Neural progenitor cell (in vitro differentiated cells): ENCODE results near the gene CDC42EP5. TPM values are rescaled to one million over a fixed set of nuclear protein-coding genes. Genes with fewer than 3 reads are reported as not detected.
"Not testable (repeated sequence)": the region's sequence is repeated elsewhere in the genome, so short reads cannot be mapped to it uniquely, and the experiment has no call there.

ENCODE experiments used
- DNase-seq: peaks from one replicate; pipeline ENCODE4 v3.0.0-alpha.2; 2016; ENCODE audit warnings: low spot score
- H2AFZ ChIP-seq: fragments of 200-600 bp; sonication (generic); replicated peaks from 2 replicates; pipeline ENCODE4 v1.6.1; 2016; ENCODE audit warnings: antibody characterized with exemption
- H3F3A ChIP-seq: fragments of 200-600 bp; sonication (generic); 2 replicates; pipeline ENCODE4 v1.6.1; 2016; ENCODE audit warnings: antibody characterized with exemption, low read depth
- H3K27ac ChIP-seq: fragments of 200-600 bp; sonication (generic); 2 replicates; pipeline ENCODE4 v1.5.1; 2016; ENCODE audit warnings: mild to moderate bottlenecking
- H3K27me3 ChIP-seq: fragments of 200-600 bp; sonication (generic); 2 replicates; pipeline ENCODE4 v1.6.1; 2016; ENCODE audit warnings: mild to moderate bottlenecking, moderate library complexity
- H3K36me3 ChIP-seq: fragments of 200-600 bp; sonication (generic); 2 replicates; pipeline ENCODE4 v1.5.1; 2016
- H3K4me1 ChIP-seq: fragments of 200-600 bp; sonication (generic); 2 replicates; pipeline ENCODE4 v1.6.1; 2016; ENCODE audit warnings: mixed run types
- H3K4me2 ChIP-seq: fragments of 200-600 bp; sonication (generic); 2 replicates; pipeline ENCODE4 v1.6.1; 2016
- H3K4me3 ChIP-seq: fragments of 200-600 bp; sonication (generic); 2 replicates; pipeline ENCODE4 v1.5.1; 2016
- H3K79me2 ChIP-seq: fragments of 200-600 bp; sonication (generic); 2 replicates; pipeline ENCODE4 v1.6.1; 2016; ENCODE audit warnings: low read depth
- H3K9ac ChIP-seq: fragments of 200-600 bp; sonication (generic); 2 replicates; pipeline ENCODE4 v1.6.1; 2016
- H3K9me3 ChIP-seq: fragments of 200-600 bp; sonication (generic); 2 replicates; pipeline ENCODE4 v1.5.1; 2016; ENCODE audit warnings: low read depth
- H4K20me1 ChIP-seq: fragments of 200-600 bp; sonication (generic); 2 replicates; pipeline ENCODE4 v1.6.1; 2016; ENCODE audit warnings: low read depth
- H3K27ac Mint-ChIP-seq: 3 replicates; pipeline ENCODE4 v1.8.0; 2021; ENCODE audit warnings: mixed read lengths
- H3K27me3 Mint-ChIP-seq: 2 replicates; pipeline ENCODE4 v1.8.0; 2022; ENCODE audit warnings: low read depth, mild to moderate bottlenecking, inconsistent platforms, moderate library complexity, mixed read lengths; ENCODE audit not compliant: insufficient read depth
- H3K36me3 Mint-ChIP-seq: 3 replicates; pipeline ENCODE4 v1.8.0; 2021; ENCODE audit warnings: mixed read lengths
- H3K4me1 Mint-ChIP-seq: 3 replicates; pipeline ENCODE4 v1.8.0; 2021; ENCODE audit warnings: mixed read lengths
- H3K4me3 Mint-ChIP-seq: 3 replicates; pipeline ENCODE4 v1.8.0; 2021; ENCODE audit warnings: mild to moderate bottlenecking, moderate library complexity, mixed read lengths
- H3K9me3 Mint-ChIP-seq: 3 replicates; pipeline ENCODE4 v1.8.0; 2020; ENCODE audit warnings: mixed read lengths
- EZH2 ChIP-seq: fragments of 200-600 bp; sonication (generic); IDR thresholded peaks from 2 replicates; pipeline ENCODE4 v1.6.1; 2017; ENCODE audit warnings: antibody characterized with exemption, mild to moderate bottlenecking, moderate library complexity
- EZH2phosphoT487 ChIP-seq: fragments of 200-600 bp; sonication (generic); IDR thresholded peaks from 2 replicates; pipeline ENCODE4 v1.6.1; 2017; ENCODE audit warnings: antibody characterized with exemption
- total RNA-seq: library from RNA; depleted of rRNA; stranded (reverse); fragments of >200 nt; gene quantifications from 2 replicates; pipeline ENCODE4 v1.2.3, GENCODE V29; 2015; ENCODE audit warnings: low replicate concordance
- TF ChIP-seq, protein P1 (sequence below): fragments of 200-600 bp; sonication (generic); IDR thresholded peaks from 2 replicates; pipeline ENCODE4 v1.5.1; 2017; ENCODE audit warnings: antibody characterized with exemption, mild to moderate bottlenecking

The CDC42EP5 gene
- total RNA-seq, 1 donor from 2014 or later = not detected

GRCh38 chr19:54507824-54508223 lies 34.7 kb upstream of the CDC42EP5 start:
- H3K27ac ChIP-seq = no peak overlapping the region
- peaks cover 6% of the 10 kb centered on the region for H3K9me3 Mint-ChIP-seq
- H3K36me3 ChIP-seq = no peaks in the 10 kb centered on the region
- no peak overlapping the region for H2AFZ ChIP-seq
- no peaks in the 10 kb centered on the region for H3K79me2 ChIP-seq
- no peak for DNase-seq
- H3K27me3 ChIP-seq = no peaks in the 10 kb centered on the region
- H3K4me1 ChIP-seq = no peaks in the 10 kb centered on the region
- no peaks in the 10 kb centered on the region for H3K9me3 ChIP-seq
- no peak overlapping the region for H3K9ac ChIP-seq
- no peak for TF ChIP-seq EZH2
- TF ChIP-seq EZH2phosphoT487 = no peak
- TF ChIP-seq, protein P1, sequence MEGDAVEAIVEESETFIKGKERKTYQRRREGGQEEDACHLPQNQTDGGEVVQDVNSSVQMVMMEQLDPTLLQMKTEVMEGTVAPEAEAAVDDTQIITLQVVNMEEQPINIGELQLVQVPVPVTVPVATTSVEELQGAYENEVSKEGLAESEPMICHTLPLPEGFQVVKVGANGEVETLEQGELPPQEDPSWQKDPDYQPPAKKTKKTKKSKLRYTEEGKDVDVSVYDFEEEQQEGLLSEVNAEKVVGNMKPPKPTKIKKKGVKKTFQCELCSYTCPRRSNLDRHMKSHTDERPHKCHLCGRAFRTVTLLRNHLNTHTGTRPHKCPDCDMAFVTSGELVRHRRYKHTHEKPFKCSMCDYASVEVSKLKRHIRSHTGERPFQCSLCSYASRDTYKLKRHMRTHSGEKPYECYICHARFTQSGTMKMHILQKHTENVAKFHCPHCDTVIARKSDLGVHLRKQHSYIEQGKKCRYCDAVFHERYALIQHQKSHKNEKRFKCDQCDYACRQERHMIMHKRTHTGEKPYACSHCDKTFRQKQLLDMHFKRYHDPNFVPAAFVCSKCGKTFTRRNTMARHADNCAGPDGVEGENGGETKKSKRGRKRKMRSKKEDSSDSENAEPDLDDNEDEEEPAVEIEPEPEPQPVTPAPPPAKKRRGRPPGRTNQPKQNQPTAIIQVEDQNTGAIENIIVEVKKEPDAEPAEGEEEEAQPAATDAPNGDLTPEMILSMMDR = no peak
- no peak overlapping the region for H3K4me2 ChIP-seq
- no peaks in the 10 kb centered on the region for H3F3A ChIP-seq
- H3K4me3 Mint-ChIP-seq = no peak overlapping the region
- H3K4me3 ChIP-seq = no peak overlapping the region
- no peaks in the 10 kb centered on the region for H4K20me1 ChIP-seq
- H3K27ac Mint-ChIP-seq = no peak overlapping the region
- H3K4me1 Mint-ChIP-seq = no peaks in the 10 kb centered on the region
- peaks cover 2% of the 10 kb centered on the region for H3K27me3 Mint-ChIP-seq
- H3K36me3 Mint-ChIP-seq = no peaks in the 10 kb centered on the region

DNA sequence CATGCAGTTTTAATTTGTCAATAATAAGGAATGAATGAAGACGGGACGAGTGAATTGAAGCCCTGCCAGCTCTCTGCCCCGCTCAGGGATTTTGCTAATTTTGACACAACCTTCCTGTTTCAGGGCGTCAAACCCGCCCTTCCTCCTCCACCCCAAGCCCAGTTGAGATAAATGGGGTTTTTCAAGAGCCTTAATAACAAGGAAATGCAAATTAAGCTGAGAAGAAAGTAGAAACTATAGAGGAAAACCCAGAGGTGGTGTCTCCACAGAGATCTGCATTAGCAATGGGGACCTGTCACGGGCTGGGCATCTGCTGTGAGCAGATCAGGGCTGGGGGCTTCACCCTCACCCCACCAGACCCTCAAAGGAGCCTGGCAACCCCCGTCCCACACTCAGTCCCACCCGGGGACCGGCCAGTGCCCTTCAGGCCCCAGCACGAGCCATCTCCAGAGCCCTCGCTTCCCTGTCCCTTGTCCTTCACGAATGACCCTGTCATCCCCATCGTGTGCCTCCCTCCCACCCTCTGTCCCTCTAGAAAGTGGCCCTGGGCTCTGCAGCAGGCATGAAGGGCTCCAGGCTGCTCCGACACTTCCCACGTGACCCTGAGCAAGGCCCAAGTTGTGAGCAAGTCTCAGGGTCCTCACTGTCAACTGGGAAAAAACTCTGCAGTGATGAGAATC lies 34.1 kb upstream of the CDC42EP5 start:
- not testable (repeated sequence) for H2AFZ ChIP-seq, H3K27ac ChIP-seq, H3K4me3 ChIP-seq, H4K20me1 ChIP-seq, H3K27ac Mint-ChIP-seq, H3K9ac ChIP-seq, DNase-seq, H3K9me3 Mint-ChIP-seq, H3K4me1 Mint-ChIP-seq, H3K4me2 ChIP-seq, H3F3A ChIP-seq, H3K9me3 ChIP-seq, H3K27me3 Mint-ChIP-seq, H3K36me3 ChIP-seq, H3K36me3 Mint-ChIP-seq, H3K4me3 Mint-ChIP-seq, H3K4me1 ChIP-seq, H3K79me2 ChIP-seq, H3K27me3 ChIP-seq

GRCh38 chr19:54506079-54506478 lies 33.0 kb upstream of the CDC42EP5 start:
- H3K4me1 Mint-ChIP-seq = no peaks in the 10 kb centered on the region

DNA sequence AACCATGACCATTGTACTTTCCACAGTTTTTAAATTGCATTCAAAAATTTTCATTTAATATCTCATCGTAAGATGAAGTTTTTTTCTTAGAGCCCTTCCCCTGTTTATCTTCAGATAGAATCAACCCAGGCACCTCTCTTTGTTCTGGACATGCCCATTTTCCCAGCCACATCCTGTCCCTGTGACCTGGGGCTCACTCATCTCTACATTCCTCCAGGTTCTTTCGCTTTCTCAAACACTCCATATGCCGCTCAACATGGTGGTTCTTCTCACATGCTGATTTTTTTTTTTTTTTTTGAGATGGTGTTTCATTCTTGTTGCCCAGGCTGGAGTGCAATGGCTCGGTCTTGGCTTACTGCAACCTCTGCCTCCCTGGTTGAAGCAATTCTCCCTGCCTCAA lies 32.4 kb upstream of the CDC42EP5 start:
- not testable (repeated sequence) for H3K9ac ChIP-seq, H4K20me1 ChIP-seq, H3K4me1 ChIP-seq, H3K4me3 Mint-ChIP-seq, H3K4me3 ChIP-seq, DNase-seq, H3K79me2 ChIP-seq, H3K36me3 Mint-ChIP-seq, H3K27ac Mint-ChIP-seq, H3K9me3 ChIP-seq, H3K4me1 Mint-ChIP-seq, H3K9me3 Mint-ChIP-seq, H3K27ac ChIP-seq, H3K27me3 ChIP-seq, H3K4me2 ChIP-seq, H2AFZ ChIP-seq, H3K27me3 Mint-ChIP-seq, H3F3A ChIP-seq, H3K36me3 ChIP-seq

More at GRCh38 chr19:54506079-54506478, 33.0 kb upstream of the CDC42EP5 start:
- no peak overlapping the region for H3K4me3 Mint-ChIP-seq
- Histone ChIP-seq H3K27me3 (no peaks in the 10 kb centered on the region), H3K9me3 (no peaks in the 10 kb centered on the region), H3K9ac (no peak overlapping the region), H3K4me3 (no peak overlapping the region), H3K27ac (no peak overlapping the region), H3K4me2 (no peak overlapping the region), H3K79me2 (no peaks in the 10 kb centered on the region), H2AFZ (no peak overlapping the region), H3K36me3 (no peaks in the 10 kb centered on the region), H3F3A (no peaks in the 10 kb centered on the region), H3K4me1 (no peaks in the 10 kb centered on the region), H4K20me1 (no peaks in the 10 kb centered on the region)
- H3K36me3 Mint-ChIP-seq = no peaks in the 10 kb centered on the region
- TF ChIP-seq EZH2phosphoT487 (no peak), EZH2 (no peak)
- TF ChIP-seq, protein P1 = no peak
- H3K27me3 Mint-ChIP-seq = peaks cover 3% of the 10 kb centered on the region
- H3K9me3 Mint-ChIP-seq = peaks cover 8% of the 10 kb centered on the region
- DNase-seq = no peak
- no peak overlapping the region for H3K27ac Mint-ChIP-seq
